HG02970 (cell line): ENCODE data around the gene DAAM1.
A peak's percentile ranks its signal among the peaks of the same experiment; 100 is the strongest.

Experiments
- ATAC-seq: cut with Tn5 transposase; IDR thresholded peaks from one replicate; pipeline ENCODE4 v1.9.1; 2021; ENCODE audit warnings: mild to moderate bottlenecking, moderate library complexity, moderate number of reproducible peaks; ENCODE audit not compliant: unreplicated experiment, low FRiP score

Gene DAAM1

DNA sequence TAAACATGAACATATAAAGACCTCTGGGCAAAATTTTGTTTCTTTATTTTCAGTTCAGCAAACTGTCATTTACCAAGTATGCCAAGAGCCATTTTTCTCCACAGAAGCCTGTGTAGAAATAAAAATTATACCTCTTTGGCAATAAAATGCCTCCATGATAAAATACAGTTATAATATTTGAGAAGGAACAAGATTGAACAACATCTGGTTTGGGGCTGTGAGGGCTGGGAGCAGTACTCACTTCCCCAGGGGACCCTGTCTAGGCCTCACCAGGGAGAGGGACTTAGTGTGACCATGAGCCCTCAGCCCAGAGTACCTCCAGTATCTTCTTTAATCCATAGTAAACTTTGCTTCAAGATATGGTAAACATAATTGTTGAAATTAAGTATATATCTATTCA is 65.1 kb downstream of the DAAM1 start:
- ATAC-seq: no peak

DNA sequence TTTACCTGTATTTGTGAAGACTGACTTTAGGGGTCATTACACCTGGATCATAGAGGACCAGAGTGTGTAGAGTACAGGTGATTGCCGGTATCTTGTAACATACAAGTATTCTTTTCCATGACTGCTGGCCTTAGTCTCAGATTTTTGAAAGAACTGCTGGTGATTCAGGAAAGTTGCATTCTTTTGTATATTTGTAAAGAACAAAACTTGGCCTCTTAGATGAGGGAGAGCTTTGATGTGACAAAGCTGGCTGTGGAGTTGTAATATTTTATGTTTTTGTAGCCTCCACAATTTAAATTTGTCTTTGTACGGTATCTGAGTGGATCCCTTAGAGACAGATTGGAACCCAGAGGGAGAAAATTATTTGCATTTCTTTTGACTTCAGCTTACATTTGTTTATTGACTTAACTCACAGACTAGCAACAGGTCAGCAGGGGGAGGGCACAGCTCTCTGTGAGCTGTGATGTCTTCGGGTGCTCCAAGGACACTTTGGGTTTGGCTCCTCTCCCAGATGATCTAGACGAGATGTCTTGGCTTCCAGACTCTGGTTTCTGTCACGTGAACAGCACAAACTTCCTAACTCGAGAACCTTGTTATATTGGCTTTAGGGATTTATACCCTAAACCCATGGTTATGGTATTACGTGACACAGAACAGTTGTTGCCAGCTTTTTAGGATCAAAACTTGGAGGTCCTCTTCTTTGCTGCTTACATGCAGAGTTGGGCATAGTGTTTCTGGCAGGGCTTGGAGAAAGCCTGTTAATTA is 65.9 kb downstream of the DAAM1 start:
- no peak for ATAC-seq

GRCh38 chr14:59254911-59255545 is 66.6 kb downstream of the DAAM1 start:
- no peak for ATAC-seq

DNA sequence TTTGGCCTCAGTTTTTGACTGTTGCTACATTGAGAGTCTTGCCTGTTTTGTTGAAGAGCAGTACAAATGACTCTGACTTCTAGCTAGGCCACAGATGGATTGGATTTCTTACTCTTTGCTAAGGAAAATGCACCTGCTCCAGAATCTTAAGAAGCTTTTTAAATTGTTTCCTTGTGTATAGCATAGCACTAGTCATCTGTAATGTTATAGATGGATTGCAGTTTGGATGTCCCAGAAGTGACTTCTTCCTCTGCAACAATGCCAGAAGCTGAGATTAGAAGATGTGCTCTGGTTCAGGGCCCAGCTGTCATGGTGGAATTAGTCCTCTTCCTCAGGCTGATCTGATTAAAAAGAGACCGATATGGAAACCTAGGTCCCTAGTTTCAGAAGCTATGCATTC is 67.9 kb downstream of the DAAM1 start:
- ATAC-seq: no peak

GRCh38 chr14:59261334-59261733 is 72.9 kb downstream of the DAAM1 start:
- ATAC-seq: no peak

- no peak for ATAC-seq
These were observed 74.4 kb downstream of the DAAM1 start for GRCh38 chr14:59262717-59263454.

DNA sequence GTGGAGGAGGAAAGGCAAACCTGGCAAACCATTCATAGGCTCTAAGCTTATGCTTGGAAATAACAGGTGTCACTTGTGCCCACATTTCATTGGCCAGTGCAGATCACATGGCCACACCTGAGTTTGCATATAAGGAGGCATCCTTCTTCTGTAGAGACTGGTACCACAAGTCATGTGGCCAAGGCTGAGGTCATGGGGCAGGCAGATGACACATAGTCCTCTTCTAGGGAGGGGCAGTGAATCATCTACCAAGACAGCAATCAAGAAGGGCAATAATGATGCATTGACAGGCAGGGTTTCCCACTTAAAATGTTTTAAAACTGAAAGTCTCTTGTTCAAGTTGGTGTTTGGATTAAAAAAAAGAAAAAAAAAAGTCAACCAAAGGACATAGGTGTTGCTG is 77.3 kb downstream of the DAAM1 start:
- ATAC-seq: no peak

- ATAC-seq: no peak
These were observed 78.6 kb downstream of the DAAM1 start for GRCh38 chr14:59267046-59267445.

GRCh38 chr14:59268011-59268410 is 79.5 kb downstream of the DAAM1 start:
- no peak for ATAC-seq

DNA sequence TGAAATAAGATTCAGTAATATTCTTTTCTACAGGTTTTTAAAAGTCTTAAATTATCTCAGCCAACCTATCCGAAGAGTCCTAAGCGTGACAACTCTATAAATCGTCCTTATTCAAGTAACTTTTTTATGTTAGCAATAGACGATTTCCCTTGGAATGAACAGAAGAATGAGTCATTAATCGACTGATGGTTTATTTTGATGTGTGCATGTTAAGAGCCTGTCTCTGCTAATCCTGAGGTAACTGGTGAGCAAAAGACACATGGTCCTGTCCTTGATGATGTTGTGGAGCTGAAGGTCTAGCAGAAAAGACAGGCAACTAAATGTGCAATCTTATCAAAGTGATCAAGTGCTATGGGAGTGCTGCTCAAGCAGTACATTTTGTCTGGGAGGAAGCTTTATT is 80.4 kb downstream of the DAAM1 start:
- no peak for ATAC-seq

DNA sequence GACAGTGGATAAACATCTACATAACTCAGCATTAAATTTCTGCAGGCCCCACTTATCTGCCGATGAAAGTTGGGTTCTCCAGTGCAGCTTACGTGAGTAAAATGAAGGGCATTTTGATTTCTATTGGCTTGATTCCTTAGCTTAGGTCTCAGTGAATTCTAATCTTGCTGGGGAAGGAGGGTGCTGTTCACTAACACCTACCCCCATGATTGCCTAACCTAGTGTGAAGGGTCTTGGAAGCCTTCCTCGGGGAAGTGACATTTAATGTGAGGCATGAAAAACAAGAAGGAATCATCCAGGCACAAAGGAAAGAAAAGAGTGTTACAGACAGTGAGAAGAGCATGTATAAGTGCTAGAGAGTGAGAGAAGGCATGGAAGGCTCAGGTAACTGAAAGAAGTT is 81.0 kb downstream of the DAAM1 start:
- no peak for ATAC-seq

GRCh38 chr14:59271256-59271655 is 82.8 kb downstream of the DAAM1 start:
- ATAC-seq: no peak

GRCh38 chr14:59271734-59272133 is 83.3 kb downstream of the DAAM1 start:
- no peak for ATAC-seq

- ATAC-seq: no peak
These were observed 84.2 kb downstream of the DAAM1 start for GRCh38 chr14:59272633-59273032.

DNA sequence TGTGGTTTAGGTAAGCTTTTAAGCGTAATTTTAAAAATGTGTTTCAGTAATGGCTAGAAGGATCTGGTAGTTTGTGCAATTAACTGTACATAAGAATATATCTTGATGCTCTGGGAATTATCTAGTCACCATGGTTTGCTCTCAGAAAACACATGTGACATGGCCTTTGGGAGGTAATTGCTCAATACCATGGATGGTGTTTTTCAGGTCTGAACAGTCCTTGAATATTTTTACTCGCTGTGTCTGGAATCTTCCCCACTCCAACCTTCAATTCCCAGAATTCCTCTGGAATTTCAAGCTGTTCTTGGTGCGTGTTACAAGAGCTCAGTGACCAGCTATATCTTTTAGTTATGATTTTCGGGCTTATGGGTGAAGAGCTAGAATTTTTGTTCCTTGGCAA is 85.3 kb downstream of the DAAM1 start:
- ATAC-seq: no peak

DNA sequence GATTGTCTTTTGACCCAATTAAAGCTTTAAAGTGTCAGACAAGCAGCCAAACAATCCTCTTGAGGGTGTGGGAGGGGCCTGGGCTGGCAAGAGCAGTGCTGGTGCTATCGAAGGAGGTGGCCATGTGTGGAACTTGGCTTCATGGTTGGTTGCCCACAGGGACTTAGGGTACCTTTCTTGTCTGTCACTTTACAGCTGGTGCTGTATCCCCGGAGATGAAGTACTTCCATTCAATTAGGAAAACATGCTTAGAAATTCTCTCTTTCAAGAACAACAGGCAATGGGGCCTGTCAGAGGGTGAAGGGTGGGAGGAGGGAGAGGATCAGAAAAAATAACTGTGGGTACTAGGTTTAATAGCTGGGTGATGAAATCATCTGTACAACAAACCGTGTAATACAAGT is 86.5 kb downstream of the DAAM1 start:
- ATAC-seq: peak; percentile 33

DNA sequence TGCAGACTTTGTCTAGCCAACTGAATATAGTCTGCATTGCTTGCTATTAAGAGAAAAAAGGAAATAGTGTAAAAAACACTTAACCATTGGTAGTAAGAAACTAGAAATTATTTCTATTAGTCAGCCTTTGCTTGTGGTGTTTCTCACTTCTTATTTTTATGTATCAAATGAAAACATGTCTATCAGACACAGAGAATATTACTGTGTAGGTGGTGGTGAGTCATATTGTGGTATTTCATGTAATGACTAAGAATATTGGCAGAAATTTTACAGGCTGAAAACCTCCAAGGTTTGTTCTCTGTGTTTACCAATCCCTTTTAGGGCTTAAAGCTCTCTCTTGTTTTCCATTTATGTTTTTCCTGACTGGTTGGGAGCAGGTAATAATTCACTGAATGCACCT is 87.2 kb downstream of the DAAM1 start:
- peak; percentile 89 for ATAC-seq

- no peak for ATAC-seq
These were observed 87.8 kb downstream of the DAAM1 start for GRCh38 chr14:59276235-59276634.

- ATAC-seq: no peak
These were observed 89.2 kb downstream of the DAAM1 start for GRCh38 chr14:59277659-59278058.

GRCh38 chr14:59278111-59278510 is 89.6 kb downstream of the DAAM1 start:
- no peak for ATAC-seq

GRCh38 chr14:59280961-59281360 is 92.5 kb downstream of the DAAM1 start:
- no peak for ATAC-seq
